ENCODE measurements around the gene F2RL1. TPM values are rescaled to one million over a fixed set of nuclear protein-coding genes. Genes with fewer than 3 reads are reported as not detected.

F2RL1 gene
- total RNA-seq, 1 experiment from 2014 or later, result 37.3 TPM

- no peak overlapping the region for H3K27ac Mint-ChIP-seq
- H3K9me3 Mint-ChIP-seq, result peaks cover 4% of the 10 kb centered on the region
- H3K27me3 Mint-ChIP-seq (ENCODE audit: low read depth), result no peaks in the 10 kb centered on the region
- CTCF ChIA-PET, result interaction anchor here (0.9 kb wide), 1 partner anchor 25 kb away, joined by 3 read pairs; no protein-coding TSS in a partner anchor
- H3K4me1 Mint-ChIP-seq, result peaks cover 27% of the 10 kb centered on the region
- ATAC-seq (no peak), DNase-seq (ENCODE audit: low spot score) (no peak)
- POLR2A ChIA-PET, result no interaction called here
- H3K36me3 Mint-ChIP-seq, result no peaks in the 10 kb centered on the region
- H3K4me3 Mint-ChIP-seq, result no peak overlapping the region
- TF ChIP-seq ZBTB43 (CRISPR knock-in tag; IDR thresholded peaks at IDR 0.05) (no peak), FOXP4 (CRISPR knock-in tag; IDR thresholded peaks at IDR 0.05) (no peak), PRDM15 (CRISPR knock-in tag; IDR thresholded peaks at IDR 0.05) (no peak), ZNF232 (CRISPR knock-in tag; IDR thresholded peaks at IDR 0.05) (no peak), FOXJ3 (CRISPR knock-in tag; IDR thresholded peaks at IDR 0.05; ENCODE audit: borderline replicate concordance) (no peak), PREB (CRISPR knock-in tag; IDR thresholded peaks at IDR 0.05; ENCODE audit: borderline replicate concordance) (no peak), ZNF219 (CRISPR knock-in tag; IDR thresholded peaks at IDR 0.05; ENCODE audit: borderline replicate concordance) (no peak), ATF1 (CRISPR knock-in tag; IDR thresholded peaks at IDR 0.05) (no peak), MAX (CRISPR knock-in tag; IDR thresholded peaks at IDR 0.05) (no peak), USF1 (CRISPR knock-in tag; IDR thresholded peaks at IDR 0.05) (no peak), SOX15 (CRISPR knock-in tag; IDR thresholded peaks at IDR 0.05) (no peak), IRF2 (CRISPR knock-in tag; IDR thresholded peaks at IDR 0.05; ENCODE audit: borderline replicate concordance, low read depth) (no peak), TCF7 (CRISPR knock-in tag; IDR thresholded peaks at IDR 0.05; ENCODE audit: low read depth) (no peak), ZNF423 (CRISPR knock-in tag; IDR thresholded peaks at IDR 0.05) (no peak), E2F1 (CRISPR knock-in tag; IDR thresholded peaks at IDR 0.05) (no peak)
Observed at GRCh38 chr5:76799588-76799987, 19.2 kb upstream of the F2RL1 start.

GRCh38 chr5:76800579-76800978 lies 18.3 kb upstream of the F2RL1 start:
- H3K27ac Mint-ChIP-seq, result no peak overlapping the region
- CTCF ChIA-PET, result interaction anchor here (0.7 kb wide), 1 partner anchor 591 kb away, joined by 3 read pairs; no protein-coding TSS in a partner anchor
- H3K36me3 Mint-ChIP-seq, result no peaks in the 10 kb centered on the region
- ATAC-seq (no peak), DNase-seq (ENCODE audit: low spot score) (no peak)
- H3K4me3 Mint-ChIP-seq, result no peak overlapping the region
- H3K27me3 Mint-ChIP-seq (ENCODE audit: low read depth), result no peaks in the 10 kb centered on the region
- H3K4me1 Mint-ChIP-seq, result peaks cover 29% of the 10 kb centered on the region
- POLR2A ChIA-PET, result no interaction called here
- peaks cover 4% of the 10 kb centered on the region for H3K9me3 Mint-ChIP-seq
- no peak for TF ChIP-seq MLX (CRISPR knock-in tag; IDR thresholded peaks at IDR 0.05)
- TF ChIP-seq ZNF532 (CRISPR knock-in tag; IDR thresholded peaks at IDR 0.05; ENCODE audit: borderline replicate concordance), result no peak
- no peak for TF ChIP-seq GABPB1 (CRISPR knock-in tag; IDR thresholded peaks at IDR 0.05)
- TF ChIP-seq GTF2I (CRISPR knock-in tag; conservative IDR thresholded peaks at IDR 0.05), result no peak
- TF ChIP-seq USF1 (CRISPR knock-in tag; IDR thresholded peaks at IDR 0.05), result no peak
